HK-2 (cell line): ENCODE results near the gene CHERP.
"Not testable (repeated sequence)": the region's sequence is repeated elsewhere in the genome, so short reads cannot be mapped to it uniquely, and the experiment has no call there.

ENCODE experiments used
- DNase-seq: peaks from one replicate; pipeline ENCODE4 v3.0.0-alpha.2; 2018; ENCODE audit not compliant: unreplicated experiment

The CHERP gene

GRCh38 chr19:16576690-16577530, 34.7 kb upstream of the CHERP start:
- no peak for DNase-seq

- DNase-seq: no peak
Measured at GRCh38 chr19:16575861-16576689, 33.8 kb upstream of the CHERP start.

- no peak for DNase-seq
Measured at GRCh38 chr19:16575282-16575681, 33.0 kb upstream of the CHERP start.

DNA sequence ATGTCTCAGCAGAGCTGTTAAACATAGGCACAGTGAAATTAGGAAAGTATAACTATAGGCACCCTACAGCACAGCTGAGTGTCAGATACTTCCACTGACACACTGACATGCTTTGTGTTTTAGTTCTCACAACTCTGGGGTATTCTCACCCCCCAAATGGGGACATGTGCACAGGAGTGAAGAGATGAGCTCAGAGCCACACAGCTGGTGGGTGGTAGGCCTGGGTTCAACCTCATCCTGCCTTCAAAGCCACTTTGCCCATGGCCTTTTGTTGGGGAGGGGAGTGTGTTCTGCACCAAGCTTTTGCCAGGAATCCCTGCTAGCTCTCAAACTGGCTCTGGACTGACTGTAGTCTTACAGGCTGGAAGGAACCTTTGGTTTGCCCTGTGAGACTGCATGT, 31.7 kb upstream of the CHERP start:
- DNase-seq: no peak

- no peak for DNase-seq
Measured at GRCh38 chr19:16573296-16573695, 31.1 kb upstream of the CHERP start.

- peak; percentile 97 for DNase-seq
Measured at GRCh38 chr19:16572332-16573211, 30.3 kb upstream of the CHERP start, which contains the start of gene SLC35E1. Gene SLC35E1 (minus strand): TSS chr19:16572415. CDS start chr19:16572364, 51 bp downstream.

- no peak for DNase-seq
Measured at GRCh38 chr19:16571822-16572331, 29.6 kb upstream of the CHERP start.

- DNase-seq: no peak
Measured at GRCh38 chr19:16571283-16571682, 29.0 kb upstream of the CHERP start.

DNA sequence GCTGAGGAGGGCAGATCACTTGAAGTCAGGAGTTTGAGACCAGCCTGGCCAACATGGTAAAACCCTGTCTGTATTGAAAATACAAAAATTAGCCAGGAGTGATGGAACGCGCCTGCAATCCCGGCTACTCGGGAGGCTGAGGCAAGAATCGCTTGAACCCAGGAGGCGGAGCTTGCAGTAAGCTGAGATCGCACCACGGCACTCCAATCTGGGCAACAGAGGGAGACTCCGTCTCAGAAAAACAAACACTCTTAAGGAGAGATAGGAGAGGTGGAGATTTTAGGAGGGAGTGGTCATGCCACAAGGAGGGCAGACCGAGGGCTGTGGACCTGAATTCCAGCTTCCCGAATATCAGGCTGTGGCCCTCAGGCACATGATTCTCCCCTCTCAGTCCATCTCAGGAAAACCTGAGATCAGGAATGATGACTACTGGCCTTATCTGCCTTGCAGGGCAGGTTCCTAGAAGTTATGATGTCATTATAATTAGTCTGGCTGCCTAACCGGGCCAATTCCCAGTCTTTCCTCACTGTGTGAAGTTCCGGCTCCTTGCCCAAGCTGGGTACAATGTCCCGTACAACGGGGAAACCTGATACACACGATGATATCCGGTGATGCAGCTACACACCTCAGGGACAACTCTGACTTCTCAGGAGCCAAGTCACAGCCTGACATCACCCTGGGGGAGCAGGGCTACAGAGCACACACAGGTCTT, 27.5 kb upstream of the CHERP start:
- DNase-seq: no peak

DNA sequence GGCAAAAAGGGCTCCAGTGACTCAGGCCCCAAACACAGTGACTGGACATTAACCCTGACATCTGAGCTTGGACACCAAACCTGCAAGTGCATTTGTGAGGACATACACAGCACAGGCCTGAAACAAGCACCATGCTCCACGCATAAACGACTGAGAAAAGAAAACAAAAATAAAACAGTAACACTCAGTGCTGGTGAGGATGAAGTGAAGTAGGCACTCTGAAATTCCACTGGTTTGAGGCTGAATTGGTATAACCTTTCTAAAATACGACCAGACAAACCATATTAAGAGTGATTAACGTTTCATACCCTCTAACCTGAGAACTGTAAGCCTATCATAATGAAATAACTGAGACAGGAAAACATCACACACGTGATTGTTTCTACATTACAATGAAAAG, 24.5 kb upstream of the CHERP start:
- no peak for DNase-seq

GRCh38 chr19:16566161-16566560, 23.9 kb upstream of the CHERP start:
- no peak for DNase-seq

DNA sequence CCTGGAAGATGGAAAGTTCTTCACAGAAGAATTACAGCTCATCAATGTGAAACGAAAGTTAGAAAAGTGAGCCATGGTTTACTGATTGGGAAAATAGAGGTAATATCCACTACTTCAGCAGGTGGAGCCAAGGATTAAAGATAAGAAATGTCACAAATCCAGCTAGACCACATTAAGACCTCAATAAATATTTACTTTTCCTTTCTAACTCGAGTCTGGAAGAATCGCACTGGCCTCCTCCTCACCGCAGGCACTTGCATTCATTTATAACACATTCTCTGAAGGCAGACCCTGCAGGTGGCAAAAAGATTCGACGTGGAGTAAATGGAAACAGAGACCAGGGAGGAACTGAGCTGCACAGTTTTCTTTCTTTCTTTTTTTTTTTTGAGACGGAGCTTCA, 22.6 kb upstream of the CHERP start:
- no peak for DNase-seq

DNA sequence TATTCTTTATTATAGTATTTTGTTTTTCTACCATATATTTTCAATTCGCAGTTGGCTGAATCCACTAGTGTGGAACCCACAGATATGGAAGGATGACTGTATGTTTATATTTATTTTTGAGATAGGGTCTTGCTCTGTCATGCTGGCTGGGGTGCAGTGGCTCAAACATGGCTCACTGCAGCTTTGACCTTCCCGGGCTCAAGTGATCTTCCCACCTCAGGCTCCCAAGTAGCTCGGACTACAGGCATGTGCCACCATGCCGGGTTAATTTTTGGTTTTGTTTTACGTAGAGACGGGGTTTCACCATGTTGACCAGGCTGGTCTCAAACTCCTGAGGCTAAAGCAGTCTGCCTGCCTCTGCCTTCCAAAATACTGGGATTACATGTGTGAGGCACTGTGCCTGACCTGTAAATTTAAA, 20.4 kb upstream of the CHERP start:
- DNase-seq: no peak

DNA sequence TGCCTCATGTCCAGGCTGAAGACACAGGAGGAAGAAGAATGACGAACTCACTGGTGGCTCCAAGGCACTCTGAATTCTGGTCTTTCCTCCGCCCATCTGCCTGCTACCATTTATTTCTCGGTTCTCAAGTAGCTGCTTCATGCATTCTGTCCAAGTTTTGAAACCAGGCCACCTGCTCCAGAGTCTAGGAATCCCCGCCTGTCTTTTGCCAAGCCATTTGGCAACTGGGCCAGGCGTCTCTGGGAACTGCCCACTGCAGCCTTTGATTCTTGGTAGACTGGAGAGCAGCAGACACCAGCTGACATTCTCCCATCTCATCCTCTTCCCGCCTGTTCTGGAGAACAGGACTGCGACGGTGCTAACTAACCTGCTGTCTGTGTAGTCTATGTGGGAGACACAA, 19.1 kb upstream of the CHERP start:
- DNase-seq: no peak

- no peak for DNase-seq
Measured at GRCh38 chr19:16559780-16560276, 17.6 kb upstream of the CHERP start.

GRCh38 chr19:16554776-16555175, 12.5 kb upstream of the CHERP start:
- no peak for DNase-seq

DNA sequence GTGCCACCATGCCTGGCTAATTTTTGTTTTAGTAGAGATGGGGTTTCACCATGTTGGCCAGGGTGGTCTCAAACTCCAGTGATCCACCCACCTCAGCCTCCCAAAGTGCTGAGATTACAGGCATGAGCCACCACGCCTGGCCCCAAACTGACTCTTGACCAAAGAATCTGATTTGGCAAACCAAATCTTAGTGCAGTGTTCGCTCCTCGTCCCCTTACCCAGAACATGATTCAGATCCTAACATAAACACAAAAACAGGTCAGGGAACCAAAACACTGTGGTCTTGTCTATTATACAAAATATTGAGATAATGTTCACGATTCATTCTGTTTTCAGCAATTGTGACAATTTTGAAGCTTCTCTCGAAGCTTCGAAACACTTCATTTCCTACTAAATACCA, 9.7 kb upstream of the CHERP start:
- DNase-seq: not testable (repeated sequence)

DNA sequence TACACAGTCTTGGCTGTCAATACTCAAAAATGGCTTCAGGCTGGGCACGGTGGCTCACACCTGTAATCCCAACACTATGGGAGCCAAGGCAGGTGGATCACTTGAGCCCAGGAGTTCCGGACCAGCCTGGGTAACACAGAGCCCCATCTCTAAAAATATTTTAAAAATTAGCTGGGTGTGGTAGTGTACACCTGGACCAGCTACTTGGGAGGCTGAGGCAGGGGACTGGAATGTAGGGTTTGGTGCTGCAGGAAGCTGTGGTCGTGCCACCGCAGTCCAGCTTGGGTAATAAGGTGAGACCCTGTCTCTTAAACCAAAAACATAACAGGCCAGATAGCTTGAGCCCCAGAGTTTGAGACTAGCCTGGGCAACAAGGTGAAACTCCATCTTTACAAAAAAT, 6.7 kb upstream of the CHERP start:
- DNase-seq: no peak

- no peak for DNase-seq
Measured at GRCh38 chr19:16544473-16545231, 2.4 kb upstream of the CHERP start.

GRCh38 chr19:16543734-16544133, 1.5 kb upstream of the CHERP start:
- not testable (repeated sequence) for DNase-seq
